GM20000 (cell line): ENCODE data around the gene EMILIN2.
A peak's percentile ranks its signal among the peaks of the same experiment; 100 is the strongest.

Experiments used
- DNase-seq: peaks from one replicate; pipeline ENCODE4 v3.0.0; 2012; ENCODE audit warnings: low spot score
- CTCF ChIP-seq: IDR thresholded peaks from 2 replicates; pipeline ENCODE4 v1.5.1; 2012; ENCODE audit warnings: mild to moderate bottlenecking, control low read depth; ENCODE audit errors: extremely low read depth, missing control alignments

EMILIN2 gene

GRCh38 chr18:2958819-2959298 is 112.1 kb downstream of the EMILIN2 start:
- DNase-seq = peak; percentile 37
- no peak for TF ChIP-seq CTCF

GRCh38 chr18:2959341-2959740 is 112.5 kb downstream of the EMILIN2 start:
- no peak for DNase-seq
- TF ChIP-seq CTCF = no peak

GRCh38 chr18:2960983-2961696 is 114.3 kb downstream of the EMILIN2 start:
- no peak for DNase-seq

GRCh38 chr18:2961821-2962220 is 115.0 kb downstream of the EMILIN2 start:
- no peak for DNase-seq
- TF ChIP-seq CTCF = no peak

More at GRCh38 chr18:2960983-2961696, 114.3 kb downstream of the EMILIN2 start:
- TF ChIP-seq CTCF = no peak

- no peak for TF ChIP-seq CTCF
- DNase-seq = no peak
Measured at GRCh38 chr18:2963048-2963447, 116.2 kb downstream of the EMILIN2 start.

- no peak for TF ChIP-seq CTCF
- DNase-seq = no peak
Measured at GRCh38 chr18:2964361-2965010, 117.7 kb downstream of the EMILIN2 start.
